Measurements from ENCODE around the gene KCNJ9.
A peak's percentile ranks its signal among the peaks of the same experiment; 100 is the strongest.

The KCNJ9 gene

GRCh38 chr1:160066829-160067745 is 14.3 kb upstream of the KCNJ9 start:
- DNase-seq, result no peak

- no peak for DNase-seq
Measured at GRCh38 chr1:160068225-160068624, 13.1 kb upstream of the KCNJ9 start.

DNA sequence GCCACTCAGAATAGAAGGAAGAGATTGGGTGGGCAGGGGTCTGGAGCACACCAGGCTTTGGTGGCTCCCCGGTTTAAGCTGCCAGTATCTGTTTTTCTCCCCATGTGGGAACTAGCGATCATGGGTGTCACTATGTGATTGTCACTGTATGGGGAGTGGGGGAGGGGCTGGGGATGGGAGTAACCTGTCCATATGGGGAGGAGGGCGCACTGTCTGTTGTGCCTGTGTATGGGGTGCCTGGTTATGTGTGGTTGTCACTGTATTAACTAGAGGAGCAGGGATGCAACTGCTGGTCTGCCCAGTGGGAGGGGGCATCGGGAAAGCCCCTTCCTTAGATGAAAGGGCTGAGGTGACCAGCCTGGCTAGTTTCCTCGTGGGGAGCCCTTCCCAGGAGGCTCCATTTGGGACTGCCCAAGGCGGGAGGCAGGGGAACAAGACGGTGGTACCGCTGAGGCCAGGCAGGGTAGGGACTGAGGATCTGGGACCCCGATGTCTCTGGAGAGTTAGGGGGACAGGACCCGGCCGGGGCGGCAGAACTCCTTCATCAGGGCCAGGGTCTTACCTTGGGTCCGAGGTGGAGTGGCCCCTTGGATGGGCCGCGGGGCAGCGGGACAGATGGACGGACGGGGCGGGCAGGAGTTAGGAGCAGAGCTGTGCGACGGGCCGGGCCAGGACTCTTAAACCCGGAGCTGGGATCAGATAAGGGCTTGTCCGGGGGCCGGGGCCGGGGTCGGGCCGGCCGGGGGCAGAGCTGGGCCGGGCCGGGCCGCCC is 11.7 kb upstream of the KCNJ9 start, which contains the start of gene KCNJ10:
Gene KCNJ10, minus strand, starts transcription at position 701 of the 772 bp plus-strand sequence. CDS start 27,628 bp downstream, outside the sequence.
- DNase-seq, result no peak

DNA sequence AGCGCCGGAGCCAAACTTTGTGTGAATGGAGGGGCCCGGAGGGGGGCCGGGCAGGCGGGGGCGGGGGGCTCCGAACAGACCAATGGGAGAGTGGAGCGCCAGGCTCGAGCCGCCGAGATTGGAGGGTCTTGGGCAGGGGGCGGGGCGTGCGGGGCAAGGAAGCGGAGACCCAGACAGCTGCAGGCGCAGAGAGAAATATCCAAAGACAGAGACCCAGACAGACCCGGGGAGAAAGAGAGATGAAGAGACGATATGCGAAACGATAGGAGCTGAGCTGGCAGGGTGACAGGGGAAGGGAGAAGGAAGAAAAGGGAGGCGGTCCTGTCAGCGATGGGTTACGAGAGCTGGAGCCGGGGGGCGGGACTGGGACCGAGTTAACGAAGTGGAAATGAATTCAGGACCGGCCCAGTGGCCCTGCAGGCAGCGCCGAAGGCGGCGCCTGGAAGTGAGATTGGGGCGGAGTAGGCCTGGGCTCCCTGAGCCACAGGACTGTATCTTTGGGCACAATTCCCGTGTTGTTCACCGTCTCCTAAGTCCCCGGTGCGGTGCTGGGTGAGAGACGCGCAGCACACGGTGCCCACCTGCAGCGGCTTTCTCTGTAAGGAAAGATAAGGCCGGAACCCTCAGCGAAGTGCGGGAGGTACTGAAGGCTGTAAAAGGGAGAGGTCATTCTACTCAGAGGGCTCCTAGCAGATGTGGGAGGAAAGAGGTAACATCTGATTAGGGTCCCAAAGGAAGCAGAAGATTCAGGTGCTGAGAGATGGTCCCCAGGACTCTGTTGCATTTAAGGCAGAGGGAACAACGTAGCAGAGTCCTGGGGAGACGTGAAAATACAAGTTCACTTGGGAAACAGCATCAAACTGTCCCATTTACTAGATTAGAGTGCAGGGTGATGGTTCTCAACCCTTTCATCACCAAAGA is 10.8 kb upstream of the KCNJ9 start:
- DNase-seq, result peak; percentile 51

- no peak for DNase-seq
Measured at GRCh38 chr1:160071289-160071688, 10.0 kb upstream of the KCNJ9 start.

GRCh38 chr1:160074865-160075264 is 6.5 kb upstream of the KCNJ9 start:
- no peak for DNase-seq

DNA sequence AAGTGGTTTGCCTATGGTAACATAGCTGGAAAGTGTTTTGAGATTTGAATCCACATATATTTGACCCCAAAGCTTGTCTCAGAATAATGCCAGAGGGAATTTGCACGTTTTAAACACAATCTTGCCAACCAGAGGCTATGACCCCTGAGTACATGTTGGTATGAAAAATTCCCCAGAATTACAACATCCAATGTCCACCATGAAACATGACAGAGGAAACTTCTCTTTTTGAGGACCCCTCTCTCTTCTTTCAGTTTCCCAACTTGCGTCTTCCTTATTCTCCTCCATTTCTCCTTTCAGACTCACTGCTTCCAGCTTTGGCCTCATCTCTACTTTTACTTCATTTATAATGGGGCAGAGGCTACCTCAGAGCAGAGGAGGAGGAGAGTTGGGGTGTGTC is 5.5 kb upstream of the KCNJ9 start:
- DNase-seq, result no peak

GRCh38 chr1:160076295-160076694 is 5.0 kb upstream of the KCNJ9 start:
- DNase-seq, result no peak

GRCh38 chr1:160077486-160077885 is 3.9 kb upstream of the KCNJ9 start:
- no peak for DNase-seq

GRCh38 chr1:160078512-160079195 is 2.7 kb upstream of the KCNJ9 start:
- no peak for DNase-seq

DNA sequence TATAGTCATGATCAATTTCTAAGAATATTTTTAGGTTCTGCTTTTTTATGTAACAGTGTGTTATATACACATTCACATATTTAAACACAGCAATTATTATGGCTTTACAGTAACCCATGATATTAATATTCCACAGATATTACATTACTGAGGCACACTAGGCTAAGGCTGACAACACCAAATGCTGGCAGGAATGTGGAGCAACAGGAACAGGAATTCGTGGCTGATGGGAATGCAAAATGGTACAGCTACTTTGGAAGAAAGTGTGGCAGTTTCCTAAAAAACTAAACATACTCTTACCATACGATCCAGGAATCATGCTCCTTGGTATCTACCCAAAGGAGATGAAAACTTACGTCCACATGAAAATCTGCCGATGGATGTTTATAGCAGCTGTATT is 1.9 kb upstream of the KCNJ9 start:
- no peak for DNase-seq

- no peak for DNase-seq
Measured at GRCh38 chr1:160080381-160081100, 797 bp upstream of the KCNJ9 start.

DNA sequence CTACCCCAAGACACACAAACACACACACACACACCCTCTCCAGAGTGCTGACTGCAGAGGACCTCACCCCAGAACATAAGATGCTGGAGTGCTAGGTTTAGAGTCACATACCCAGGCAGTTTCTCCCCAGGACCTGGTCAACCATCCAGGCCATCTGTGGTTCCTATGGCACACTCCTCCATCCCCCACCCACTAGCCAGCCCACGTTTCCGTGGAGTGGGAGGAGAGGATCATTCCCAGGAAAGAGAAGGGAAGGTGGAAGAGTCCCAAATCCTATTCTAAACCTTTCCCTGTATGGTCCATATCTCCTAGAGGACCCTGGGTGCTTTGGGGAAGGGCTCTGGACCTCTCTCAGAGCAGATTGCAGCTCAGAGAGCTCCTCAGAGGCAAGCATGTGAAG is 1.1 kb downstream of the KCNJ9 start:
- no peak for DNase-seq

DNA sequence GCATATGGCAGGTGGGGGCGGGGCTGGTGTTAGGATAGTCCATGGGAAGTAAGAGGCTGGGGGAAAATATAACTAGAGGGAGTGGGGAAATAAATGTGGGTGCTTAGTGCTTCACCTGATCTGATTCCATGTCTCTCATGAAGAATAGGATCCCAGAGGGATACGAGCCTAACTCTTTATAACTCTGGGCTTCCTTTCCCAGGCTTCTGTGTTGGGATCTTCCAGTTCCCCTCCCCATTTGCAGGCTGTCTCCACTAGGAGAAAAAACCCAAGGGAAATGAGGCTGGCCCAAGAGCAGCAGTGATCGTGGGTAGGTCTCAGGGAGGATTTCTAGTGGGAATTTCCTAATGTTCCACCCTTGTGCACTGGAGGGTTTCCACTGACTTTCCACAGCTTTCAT is 1.6 kb downstream of the KCNJ9 start:
- no peak for DNase-seq

DNA sequence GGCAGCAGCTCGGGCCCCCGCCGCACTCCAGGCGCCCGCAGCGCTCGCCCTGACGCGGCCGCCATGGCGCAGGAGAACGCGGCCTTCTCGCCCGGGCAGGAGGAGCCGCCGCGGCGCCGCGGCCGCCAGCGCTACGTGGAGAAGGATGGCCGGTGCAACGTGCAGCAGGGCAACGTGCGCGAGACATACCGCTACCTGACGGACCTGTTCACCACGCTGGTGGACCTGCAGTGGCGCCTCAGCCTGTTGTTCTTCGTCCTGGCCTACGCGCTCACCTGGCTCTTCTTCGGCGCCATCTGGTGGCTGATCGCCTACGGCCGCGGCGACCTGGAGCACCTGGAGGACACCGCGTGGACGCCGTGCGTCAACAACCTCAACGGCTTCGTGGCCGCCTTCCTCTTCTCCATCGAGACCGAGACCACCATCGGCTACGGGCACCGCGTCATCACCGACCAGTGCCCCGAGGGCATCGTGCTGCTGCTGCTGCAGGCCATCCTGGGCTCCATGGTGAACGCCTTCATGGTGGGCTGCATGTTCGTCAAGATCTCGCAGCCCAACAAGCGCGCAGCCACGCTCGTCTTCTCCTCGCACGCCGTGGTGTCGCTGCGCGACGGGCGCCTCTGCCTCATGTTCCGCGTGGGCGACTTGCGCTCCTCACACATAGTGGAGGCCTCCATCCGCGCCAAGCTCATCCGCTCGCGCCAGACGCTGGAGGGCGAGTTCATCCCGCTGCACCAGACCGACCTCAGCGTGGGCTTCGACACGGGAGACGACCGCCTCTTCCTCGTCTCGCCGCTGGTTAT is 2.8 kb downstream of the KCNJ9 start:
- peak; percentile 66 for DNase-seq

GRCh38 chr1:160084771-160085321 is 3.5 kb downstream of the KCNJ9 start:
- DNase-seq, result no peak

DNA sequence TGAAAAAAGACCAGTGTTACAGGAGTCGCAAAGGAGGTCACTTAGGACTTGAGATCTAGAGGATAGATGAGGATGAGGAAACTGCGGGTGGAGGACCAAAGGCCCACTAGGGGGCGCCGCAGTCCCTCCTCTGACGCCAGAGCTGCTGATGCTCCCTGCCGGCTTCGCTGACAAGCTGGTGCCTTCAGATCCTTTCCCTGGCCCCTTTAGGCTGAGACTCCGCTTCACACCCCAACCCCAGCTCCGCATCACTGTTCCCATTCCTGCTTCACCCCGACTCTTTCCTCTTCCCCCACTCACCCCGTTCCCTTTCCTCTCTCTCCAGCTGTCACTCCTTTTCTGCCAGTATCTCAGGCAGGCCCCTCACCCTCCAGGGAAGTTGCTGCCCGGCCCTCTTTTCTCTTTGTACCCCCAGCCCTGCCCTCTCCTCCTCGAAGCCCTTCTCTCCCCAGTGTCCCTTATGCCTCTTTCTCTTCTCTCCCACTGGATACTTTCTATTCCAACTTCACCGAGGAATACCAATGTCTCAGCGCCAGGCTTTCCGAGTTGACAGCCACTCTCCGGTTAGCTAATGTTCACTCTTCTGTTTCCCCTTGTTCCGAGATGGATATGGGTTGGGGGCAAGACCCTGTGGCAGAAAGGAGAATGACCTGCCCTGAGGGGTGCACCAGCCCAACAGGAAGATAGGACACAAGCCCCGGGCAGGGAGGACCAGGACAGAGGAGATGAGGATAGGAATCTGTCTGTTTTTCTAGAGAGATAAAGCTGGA is 4.5 kb downstream of the KCNJ9 start:
- no peak for DNase-seq

DNA sequence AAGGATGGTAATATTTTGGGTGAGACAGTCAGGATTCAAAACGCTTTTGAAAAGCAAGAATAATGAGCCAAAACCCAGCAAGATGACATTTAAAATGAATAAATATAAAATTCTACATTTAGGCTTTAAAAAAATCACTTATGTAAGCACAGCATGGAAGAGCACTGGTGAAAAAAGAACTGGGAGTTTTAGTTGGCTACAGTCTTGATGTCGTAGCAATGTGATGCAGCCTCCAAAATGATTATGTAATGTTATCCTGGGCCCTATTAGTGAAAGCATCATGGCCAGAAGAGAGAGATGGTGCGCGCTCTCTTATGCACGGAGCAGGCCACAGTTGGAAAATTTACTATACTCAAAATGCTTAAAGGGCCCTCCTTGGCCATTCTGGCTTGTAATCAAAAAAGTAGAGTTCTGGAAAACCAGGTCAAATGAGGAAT is 5.1 kb downstream of the KCNJ9 start:
- DNase-seq, result no peak

DNA sequence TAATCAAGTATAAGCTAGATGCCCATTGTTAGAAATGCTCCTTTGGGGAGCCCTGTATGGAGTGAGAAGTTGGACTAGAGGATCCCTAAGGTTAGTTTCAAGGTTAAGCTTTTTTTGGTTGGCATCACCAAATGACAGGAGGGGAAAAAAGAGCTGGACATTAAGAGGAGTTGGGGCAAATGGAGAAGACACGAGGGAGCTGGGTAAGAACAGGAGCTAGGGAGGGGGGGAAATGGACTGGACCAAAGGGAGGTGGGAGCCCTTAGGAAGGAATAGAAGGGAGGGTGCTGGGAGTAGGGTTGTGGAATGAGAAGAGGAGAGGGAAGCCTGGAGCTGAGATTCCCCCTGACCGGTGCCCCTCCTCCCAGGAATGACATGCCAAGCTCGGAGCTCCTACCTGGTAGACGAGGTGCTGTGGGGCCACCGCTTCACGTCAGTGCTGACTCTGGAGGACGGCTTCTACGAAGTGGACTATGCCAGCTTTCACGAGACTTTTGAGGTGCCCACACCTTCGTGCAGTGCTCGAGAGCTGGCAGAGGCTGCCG is 5.9 kb downstream of the KCNJ9 start:
- no peak for DNase-seq

Data from DMS79 (cell line).